Loucy (cell line): ENCODE measurements around the gene OR10K2.

ENCODE experiments used
- H2AFZ ChIP-seq: fragments of 200-600 bp; sonication (generic); 2 replicates; pipeline ENCODE4 v1.6.0; 2016; ENCODE audit warnings: antibody characterized with exemption, mild to moderate bottlenecking, low read length, moderate library complexity
- H3F3A ChIP-seq: fragments of 200-600 bp; 2 replicates; pipeline ENCODE4 v1.6.0; 2016; ENCODE audit warnings: antibody characterized with exemption, low read depth, mild to moderate bottlenecking
- H3K27me3 ChIP-seq: fragments of 200-600 bp; sonication (generic); 2 replicates; pipeline ENCODE4 v1.6.1; 2014; ENCODE audit warnings: low read length, mild to moderate bottlenecking; ENCODE audit not compliant: insufficient read depth, poor library complexity, severe bottlenecking
- H3K36me3 ChIP-seq: fragments of 200-600 bp; sonication (generic); 2 replicates; pipeline ENCODE4 v1.6.1; 2016; ENCODE audit warnings: low read length; ENCODE audit not compliant: insufficient read depth
- H3K4me1 ChIP-seq: fragments of 200-600 bp; sonication (generic); 2 replicates; pipeline ENCODE4 v1.5.1; 2014; ENCODE audit warnings: low read length, mild to moderate bottlenecking; ENCODE audit not compliant: insufficient read depth, poor library complexity, severe bottlenecking
- H3K4me2 ChIP-seq: fragments of 200-600 bp; sonication (generic); 2 replicates; pipeline ENCODE4 v1.6.0; 2014; ENCODE audit warnings: antibody characterized with exemption, low read length, low read depth, mild to moderate bottlenecking; ENCODE audit not compliant: poor library complexity, severe bottlenecking
- H3K4me3 ChIP-seq: fragments of 200-600 bp; sonication (generic); 2 replicates; pipeline ENCODE4 v1.5.1; 2014; ENCODE audit warnings: low read length, mild to moderate bottlenecking, mixed read lengths; ENCODE audit not compliant: poor library complexity, severe bottlenecking
- H3K79me2 ChIP-seq: fragments of 200-600 bp; sonication (generic); 2 replicates; pipeline ENCODE4 v1.6.1; 2014; ENCODE audit warnings: low read length; ENCODE audit not compliant: insufficient read depth
- H3K9ac ChIP-seq: fragments of 200-600 bp; sonication (generic); 2 replicates; pipeline ENCODE4 v1.6.0; 2014; ENCODE audit warnings: mild to moderate bottlenecking, low read depth, low read length, moderate library complexity; ENCODE audit not compliant: poor library complexity, severe bottlenecking
- H3K9me2 ChIP-seq: fragments of 200-600 bp; sonication (generic); replicated peaks from 2 replicates; pipeline ENCODE4 v1.6.1; 2016; ENCODE audit warnings: low read depth, low read length, mixed read lengths
- H3K9me3 ChIP-seq: fragments of 200-600 bp; sonication (generic); 2 replicates; pipeline ENCODE4 v1.6.1; 2014; ENCODE audit warnings: mild to moderate bottlenecking, antibody characterized with exemption, low read length, low read depth; ENCODE audit not compliant: insufficient read depth
- H4K20me1 ChIP-seq: fragments of 200-600 bp; sonication (generic); 2 replicates; pipeline ENCODE4 v1.6.0; 2014; ENCODE audit warnings: antibody characterized with exemption, low read length, mild to moderate bottlenecking; ENCODE audit not compliant: insufficient read depth, poor library complexity, severe bottlenecking
- CTCF ChIP-seq: fragments of 200-600 bp; sonication (generic); conservative IDR thresholded peaks from 2 replicates; pipeline ENCODE4 v1.5.1; 2014; ENCODE audit warnings: mild to moderate bottlenecking, antibody characterized with exemption, low read length
- EZH2phosphoT487 ChIP-seq: fragments of 200-600 bp; IDR thresholded peaks from 2 replicates; pipeline ENCODE4 v1.6.1; 2018; ENCODE audit warnings: antibody characterized with exemption, mild to moderate bottlenecking, moderate library complexity, borderline replicate concordance

Gene OR10K2

DNA sequence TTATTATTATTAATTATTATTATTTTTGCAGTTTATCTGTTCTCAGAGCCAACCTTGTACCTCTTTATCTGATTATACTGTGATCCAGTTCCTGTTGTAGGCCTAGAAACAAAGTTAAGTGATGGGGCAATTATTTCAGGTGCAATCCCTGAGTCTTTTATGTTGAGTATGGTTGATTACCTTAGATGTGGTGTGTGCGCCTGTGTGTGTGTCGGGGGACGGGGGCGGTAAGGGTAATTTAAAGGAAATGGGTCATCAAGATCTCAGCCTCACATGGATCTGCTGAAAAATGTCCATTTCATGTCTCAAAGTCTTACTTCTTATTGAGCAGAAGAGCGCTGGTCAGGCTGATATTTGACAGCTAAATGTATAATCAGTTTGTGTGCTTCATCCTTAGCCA lies 18.9 kb downstream of the OR10K2 start:
- no peak overlapping the region for H3K4me3 ChIP-seq
- H3F3A ChIP-seq, result no peaks in the 10 kb centered on the region
- no peaks in the 10 kb centered on the region for H3K9me2 ChIP-seq
- no peak overlapping the region for H3K9ac ChIP-seq
- no peaks in the 10 kb centered on the region for H3K4me1 ChIP-seq
- no peaks in the 10 kb centered on the region for H3K79me2 ChIP-seq
- H3K36me3 ChIP-seq, result no peaks in the 10 kb centered on the region
- H4K20me1 ChIP-seq, result no peaks in the 10 kb centered on the region
- H3K9me3 ChIP-seq, result no peaks in the 10 kb centered on the region
- H2AFZ ChIP-seq, result no peak overlapping the region
- TF ChIP-seq CTCF, result no peak
- H3K4me2 ChIP-seq, result no peak overlapping the region
- no peaks in the 10 kb centered on the region for H3K27me3 ChIP-seq

GRCh38 chr1:158400871-158401270 lies 25.2 kb downstream of the OR10K2 start:
- Histone ChIP-seq H3K4me2 (no peak overlapping the region), H3K27me3 (no peaks in the 10 kb centered on the region), H3K36me3 (no peaks in the 10 kb centered on the region), H3F3A (no peaks in the 10 kb centered on the region), H3K9me2 (no peaks in the 10 kb centered on the region), H2AFZ (no peak overlapping the region), H3K79me2 (no peaks in the 10 kb centered on the region), H3K4me1 (peaks cover 10% of the 10 kb centered on the region), H3K4me3 (no peak overlapping the region), H3K9me3 (no peaks in the 10 kb centered on the region), H3K9ac (no peak overlapping the region), H4K20me1 (no peaks in the 10 kb centered on the region)
- no peak for TF ChIP-seq EZH2phosphoT487
- TF ChIP-seq CTCF, result peak; percentile 16; the same call in 1 of the 2 replicates

DNA sequence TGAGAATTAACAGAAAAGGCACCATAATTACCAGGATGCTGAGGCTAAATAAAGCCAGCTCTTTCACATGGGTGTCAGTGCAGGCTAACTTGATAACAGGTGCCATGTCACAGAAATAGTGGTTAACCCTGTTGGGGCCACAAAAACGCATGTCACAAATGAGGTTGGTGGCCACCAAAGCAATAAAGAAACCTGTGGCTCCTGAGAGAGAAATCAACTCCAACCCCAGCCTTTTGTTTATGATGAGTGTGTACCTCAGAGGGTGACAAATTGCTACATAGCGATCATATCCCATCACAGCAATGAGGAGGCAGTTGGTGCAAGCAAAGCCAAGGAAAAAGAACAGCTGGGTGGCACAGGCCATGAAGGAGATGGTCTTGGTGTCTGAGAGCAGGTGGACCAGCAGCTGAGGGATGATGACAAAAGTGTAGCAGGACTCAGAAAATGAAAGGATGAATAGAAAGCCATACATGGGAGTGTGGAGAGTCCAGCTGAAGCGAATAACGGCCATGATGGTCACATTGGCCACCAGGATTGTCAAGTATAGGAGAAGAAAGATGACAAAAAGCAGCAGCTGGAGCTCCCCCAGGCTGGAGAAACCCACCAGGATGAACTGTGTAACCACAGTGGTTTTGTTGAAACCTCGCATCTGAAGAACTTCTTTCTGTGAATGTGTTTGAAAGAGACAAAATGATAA lies 27.1 kb downstream of the OR10K2 start, which contains the start of gene OR10T2:
Gene OR10T2, minus strand, starts transcription at position 649 of the 697 bp plus-strand sequence. Its CDS starts 0 bp downstream, at position 649.
- Histone ChIP-seq H2AFZ (no peak within 1 kb of the TSS), H3K4me3 (no peak within 1 kb of the TSS), H3K9me3 (no peaks in the 10 kb centered on the region), H3K4me1 (peaks cover 10% of the 10 kb centered on the region), H3K79me2 (no peaks in the 10 kb centered on the region), H3K9ac (no peak within 1 kb of the TSS), H3K9me2 (no peaks in the 10 kb centered on the region), H3K4me2 (peak within 1 kb of the TSS; percentile 9), H4K20me1 (no peaks in the 10 kb centered on the region), H3F3A (no peaks in the 10 kb centered on the region), H3K27me3 (no peaks in the 10 kb centered on the region), H3K36me3 (no peaks in the 10 kb centered on the region)
- TF ChIP-seq CTCF, result no peak
- TF ChIP-seq EZH2phosphoT487, result no peak
